Measurements from ENCODE around the gene TUBA1C.
"Not testable (repeated sequence)": the region's sequence is repeated elsewhere in the genome, so short reads cannot be mapped to it uniquely, and the experiment has no call there.

Gene TUBA1C

GRCh38 chr12:49255857-49256637 lies 8.8 kb upstream of the TUBA1C start:
- no peak for ATAC-seq

- ATAC-seq: not testable (repeated sequence)
These were observed 7.2 kb upstream of the TUBA1C start for GRCh38 chr12:49257508-49258184.

- ATAC-seq: no peak
These were observed 5.4 kb upstream of the TUBA1C start for GRCh38 chr12:49259452-49259851.

GRCh38 chr12:49260166-49260565 lies 4.7 kb upstream of the TUBA1C start:
- no peak for ATAC-seq

GRCh38 chr12:49260571-49261363 lies 4.1 kb upstream of the TUBA1C start:
- no peak for ATAC-seq

GRCh38 chr12:49261721-49262120 lies 3.2 kb upstream of the TUBA1C start:
- ATAC-seq: no peak

GRCh38 chr12:49263400-49263763 lies 1.5 kb upstream of the TUBA1C start:
- ATAC-seq: no peak

- ATAC-seq: peak; percentile 40 to 46
These were observed 413 bp upstream of the TUBA1C start for GRCh38 chr12:49264466-49264872.

GRCh38 chr12:49269191-49269590 lies 4.3 kb downstream of the TUBA1C start:
- not testable (repeated sequence) for ATAC-seq

GRCh38 chr12:49272790-49273725 lies 8.2 kb downstream of the TUBA1C start:
- ATAC-seq: no peak

- ATAC-seq: no peak
These were observed 9.0 kb downstream of the TUBA1C start for GRCh38 chr12:49273726-49274395.

GRCh38 chr12:49274396-49275069 lies 9.7 kb downstream of the TUBA1C start:
- no peak for ATAC-seq

- no peak for ATAC-seq
These were observed 11.7 kb downstream of the TUBA1C start for GRCh38 chr12:49276304-49277290.

- ATAC-seq: no peak
These were observed 12.6 kb downstream of the TUBA1C start for GRCh38 chr12:49277466-49277865.

- ATAC-seq: no peak
These were observed 14.9 kb downstream of the TUBA1C start for GRCh38 chr12:49279706-49280159.

- not testable (repeated sequence) for ATAC-seq
These were observed 15.7 kb downstream of the TUBA1C start for GRCh38 chr12:49280545-49280944.

GRCh38 chr12:49282302-49282701 lies 17.4 kb downstream of the TUBA1C start:
- ATAC-seq: no peak

GRCh38 chr12:49282740-49283375 lies 18.0 kb downstream of the TUBA1C start:
- not testable (repeated sequence) for ATAC-seq
